Ascending aorta (tissue), 2 donors: Measurements from ENCODE around the gene C10orf88. TPM values are rescaled to one million over a fixed set of nuclear protein-coding genes. Genes with fewer than 3 reads are reported as not detected.

Experiments used
- DNase-seq, 2 donors: peaks; one replicate each; pipeline ENCODE4 v3.0.0-alpha.2; 2019; ENCODE audit warnings: low spot score in 2 of 2
- H3K27ac ChIP-seq, 2 donors: fragments of 200-600 bp; sonication (generic); one replicate each; pipeline ENCODE4 v1.5.1; 2016 to 2017; ENCODE audit warnings: mild to moderate bottlenecking in 1 of 2
- H3K27me3 ChIP-seq: fragments of 200-600 bp; sonication (generic); one replicate; pipeline ENCODE4 v1.5.1; 2017
- H3K36me3 ChIP-seq, 2 donors: fragments of 200-600 bp; sonication (generic); one replicate each; pipeline ENCODE4 v1.5.1; 2016
- H3K4me1 ChIP-seq, 2 donors: fragments of 200-600 bp; sonication (generic); one replicate each; pipeline ENCODE4 v1.5.1; 2016 to 2017; ENCODE audit warnings: mild to moderate bottlenecking in 1 of 2
- H3K4me3 ChIP-seq, 2 donors: fragments of 200-600 bp; sonication (generic); one replicate each; pipeline ENCODE4 v1.5.1; 2016 to 2017; ENCODE audit warnings: mild to moderate bottlenecking in 1 of 2
- H3K9me3 ChIP-seq, 2 donors: fragments of 200-600 bp; sonication (generic); one replicate each; pipeline ENCODE4 v1.5.1; 2016
- CTCF ChIP-seq, 3 experiments: fragments of 200-600 bp in 2 of 3; fragments of 450-650 bp in 1 of 3; sonication (generic) in 2 of 3; IDR thresholded peaks; one replicate each; pipeline ENCODE4 v1.5.1; 2016 to 2019; ENCODE audit warnings: antibody characterized with exemption in 3 of 3, mild to moderate bottlenecking in 1 of 3, moderate library complexity in 1 of 3
- intact Hi-C: fragments of 100-400 bp; cut with DNase I; formaldehyde crosslinking; loops from one replicate; pipeline ENCODE4 v1.15.1; 2023
- total RNA-seq: library from RNA; depleted of rRNA; stranded (reverse); fragments of >200 nt; gene quantifications from one replicate; pipeline ENCODE4 v1.1.0, GENCODE V29; 2016

The C10orf88 gene
- total RNA-seq, 1 donor from 2014 or later: 1.3 TPM

DNA sequence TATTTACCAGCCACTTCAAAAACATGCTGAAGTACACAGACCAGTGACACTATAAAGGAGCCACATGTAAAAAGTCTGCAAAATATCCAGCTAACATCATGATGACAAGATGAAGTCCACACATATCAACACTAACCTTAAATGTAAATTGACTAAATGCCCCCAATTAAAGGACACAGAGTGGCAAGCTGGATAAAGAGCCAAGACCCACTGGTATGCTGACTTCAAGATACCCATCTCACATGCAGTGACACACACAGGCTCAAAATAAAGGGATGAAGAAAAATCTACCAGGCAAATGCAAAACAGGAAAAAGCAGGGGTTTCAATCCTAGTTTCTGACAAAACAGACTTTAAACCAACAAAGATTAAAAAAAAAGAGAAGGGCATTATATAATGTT, 12.9 kb upstream of the C10orf88 start:
- no peak for TF ChIP-seq CTCF (IDR thresholded peaks at IDR 0.05)
- Histone ChIP-seq H3K9me3 (peaks cover 0 to 38% of the 10 kb centered on the region in 2 donors), H3K4me1 (no peaks in the 10 kb centered on the region), H3K4me3 (no peak overlapping the region), H3K27me3 (no peaks in the 10 kb centered on the region), H3K27ac (no peak overlapping the region), H3K36me3 (peaks cover 0 to 7% of the 10 kb centered on the region in 2 donors)
- intact Hi-C loops: no loop called here
- DNase-seq: no peak

DNA sequence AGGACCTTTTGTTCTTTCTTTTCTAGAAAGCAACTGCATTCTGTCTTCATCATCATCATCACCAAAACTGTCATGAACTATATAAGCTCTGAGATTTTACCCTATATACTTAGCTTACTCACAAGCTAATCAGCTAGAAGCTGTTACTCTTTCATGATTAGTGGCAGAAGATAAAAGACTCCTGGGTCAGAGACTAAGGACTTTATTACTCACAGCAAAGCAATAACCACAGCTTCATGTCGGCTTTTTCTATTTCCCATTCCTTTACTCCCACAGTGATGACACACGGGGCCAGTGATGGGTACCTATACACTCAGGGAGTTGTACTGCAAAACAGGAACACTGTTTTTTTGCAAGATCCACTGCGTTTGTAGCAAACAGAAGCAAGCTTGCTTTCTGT, 8.4 kb upstream of the C10orf88 start:
- DNase-seq: no peak
- Histone ChIP-seq H3K36me3 (peaks cover 0 to 7% of the 10 kb centered on the region in 2 donors), H3K27me3 (no peaks in the 10 kb centered on the region), H3K9me3 (peaks cover 0 to 25% of the 10 kb centered on the region in 2 donors), H3K4me1 (no peaks in the 10 kb centered on the region), H3K4me3 (no peak overlapping the region), H3K27ac (no peak overlapping the region)
- no peak for TF ChIP-seq CTCF (IDR thresholded peaks at IDR 0.05)
- intact Hi-C loops: no loop called here

DNA sequence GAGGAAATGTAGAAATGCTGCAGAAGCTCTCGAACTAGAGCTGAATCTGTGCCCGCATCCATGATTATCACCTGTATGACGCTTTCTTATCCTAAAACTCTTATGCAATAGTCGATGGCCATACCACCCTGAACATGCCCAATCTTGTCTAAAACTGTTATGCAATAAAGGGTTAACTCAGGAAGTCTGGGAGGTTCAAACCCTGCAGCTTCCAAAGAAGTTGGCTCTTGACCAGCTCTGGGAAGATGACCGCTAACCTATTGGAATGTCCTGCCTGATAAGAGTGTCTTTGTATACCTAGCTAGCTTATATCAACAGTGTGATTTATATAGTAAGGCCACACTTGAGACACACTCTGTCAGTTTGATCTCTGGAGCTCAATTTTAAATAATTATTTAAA, 3.4 kb upstream of the C10orf88 start:
- no peak for TF ChIP-seq CTCF (IDR thresholded peaks at IDR 0.05)

GRCh38 chr10:122955892-122956291, 1.9 kb upstream of the C10orf88 start:
- H3K27me3 ChIP-seq: no peaks in the 10 kb centered on the region
- H3K36me3 ChIP-seq: no peaks in the 10 kb centered on the region
- no peaks in the 10 kb centered on the region for H3K9me3 ChIP-seq
- H3K4me3 ChIP-seq: no peak overlapping the region
- peaks cover 0 to 5% of the 10 kb centered on the region in 2 donors for H3K4me1 ChIP-seq
- intact Hi-C loops: no loop called here
- DNase-seq: no peak
- no peak for TF ChIP-seq CTCF (IDR thresholded peaks at IDR 0.05)
- no peak overlapping the region for H3K27ac ChIP-seq

More for the DNA sequence above, 3.4 kb upstream of the C10orf88 start:
- H3K4me1 ChIP-seq: peaks cover 0 to 5% of the 10 kb centered on the region in 2 donors
- H3K36me3 ChIP-seq: no peaks in the 10 kb centered on the region
- H3K27me3 ChIP-seq: no peaks in the 10 kb centered on the region
- DNase-seq: no peak
- no peak overlapping the region for H3K4me3 ChIP-seq
- H3K27ac ChIP-seq: no peak overlapping the region
- no peaks in the 10 kb centered on the region for H3K9me3 ChIP-seq
- intact Hi-C loops: no loop called here

DNA sequence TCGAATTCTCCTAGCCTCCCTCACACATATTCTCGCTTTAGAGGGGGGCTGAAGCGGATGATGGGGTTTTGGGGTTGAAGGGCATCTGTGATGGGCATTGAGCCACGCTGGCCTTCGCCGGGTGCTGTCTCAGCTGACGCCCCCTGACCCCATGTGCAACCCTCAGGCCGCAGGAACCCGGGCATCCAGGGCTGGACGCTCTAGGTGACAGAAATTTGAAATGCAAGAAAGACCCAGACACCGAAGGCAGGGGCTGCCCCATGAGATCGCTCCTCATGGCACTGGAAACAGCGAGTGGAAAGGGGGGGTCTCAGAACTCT, 664 bp upstream of the C10orf88 start:
- Histone ChIP-seq H3K27ac (no peak overlapping the region), H3K9me3 (no peaks in the 10 kb centered on the region)

More for the DNA sequence above, 664 bp upstream of the C10orf88 start:
- H3K27me3 ChIP-seq: no peaks in the 10 kb centered on the region
- no peak for DNase-seq
- peaks cover 0 to 5% of the 10 kb centered on the region in 2 donors for H3K4me1 ChIP-seq
- no peak for TF ChIP-seq CTCF (IDR thresholded peaks at IDR 0.05)
- H3K36me3 ChIP-seq: no peaks in the 10 kb centered on the region
- intact Hi-C loops: loop anchor here (1.0 kb wide), 3 partner anchors 26 to 200 kb away; partner anchors contain the start of genes BUB3, IKZF5 and PSTK
- H3K4me3 ChIP-seq: peak overlapping the region; percentile 76 to 97
